Osteocyte (in vitro differentiated cells): Measurements from ENCODE around the gene CYB5R3. TPM values are rescaled to one million over a fixed set of nuclear protein-coding genes. Genes with fewer than 3 reads are reported as not detected.
"Not testable (repeated sequence)": the region's sequence is repeated elsewhere in the genome, so short reads cannot be mapped to it uniquely, and the experiment has no call there.

ENCODE experiments used
- DNase-seq: peaks from one replicate; pipeline ENCODE4 v3.0.0; 2021; ENCODE audit warnings: mixed read lengths; ENCODE audit not compliant: unreplicated experiment; ENCODE audit errors: extremely low spot score
- H3K27ac Mint-ChIP-seq: one replicate; pipeline ENCODE4 v1.8.0; 2021; ENCODE audit warnings: mild to moderate bottlenecking, mixed read lengths; ENCODE audit not compliant: unreplicated experiment
- H3K27me3 Mint-ChIP-seq: one replicate; pipeline ENCODE4 v1.8.0; 2021; ENCODE audit warnings: mixed read lengths; ENCODE audit not compliant: unreplicated experiment
- H3K36me3 Mint-ChIP-seq: one replicate; pipeline ENCODE4 v1.8.0; 2021; ENCODE audit warnings: mixed read lengths; ENCODE audit not compliant: unreplicated experiment
- H3K4me1 Mint-ChIP-seq: one replicate; pipeline ENCODE4 v1.8.0; 2021; ENCODE audit warnings: mixed read lengths; ENCODE audit not compliant: unreplicated experiment
- H3K4me3 Mint-ChIP-seq: one replicate; pipeline ENCODE4 v1.8.0; 2021; ENCODE audit warnings: mild to moderate bottlenecking, moderate library complexity, mixed read lengths; ENCODE audit not compliant: unreplicated experiment
- H3K9me3 Mint-ChIP-seq: one replicate; pipeline ENCODE4 v1.8.0; 2021; ENCODE audit warnings: mixed read lengths; ENCODE audit not compliant: unreplicated experiment
- CTCF ChIP-seq: fragments of 200-600 bp; sonication (generic); IDR thresholded peaks from 2 replicates; pipeline ENCODE4 v1.5.0; 2021; ENCODE audit warnings: antibody characterized with exemption, mild to moderate bottlenecking, moderate library complexity
- total RNA-seq: library from RNA; stranded (reverse); gene quantifications from 2 replicates; pipeline ENCODE4 v1.2.1, GENCODE V29; 2021

CYB5R3 gene
- total RNA-seq, 1 donor from 2014 or later = 408 TPM

DNA sequence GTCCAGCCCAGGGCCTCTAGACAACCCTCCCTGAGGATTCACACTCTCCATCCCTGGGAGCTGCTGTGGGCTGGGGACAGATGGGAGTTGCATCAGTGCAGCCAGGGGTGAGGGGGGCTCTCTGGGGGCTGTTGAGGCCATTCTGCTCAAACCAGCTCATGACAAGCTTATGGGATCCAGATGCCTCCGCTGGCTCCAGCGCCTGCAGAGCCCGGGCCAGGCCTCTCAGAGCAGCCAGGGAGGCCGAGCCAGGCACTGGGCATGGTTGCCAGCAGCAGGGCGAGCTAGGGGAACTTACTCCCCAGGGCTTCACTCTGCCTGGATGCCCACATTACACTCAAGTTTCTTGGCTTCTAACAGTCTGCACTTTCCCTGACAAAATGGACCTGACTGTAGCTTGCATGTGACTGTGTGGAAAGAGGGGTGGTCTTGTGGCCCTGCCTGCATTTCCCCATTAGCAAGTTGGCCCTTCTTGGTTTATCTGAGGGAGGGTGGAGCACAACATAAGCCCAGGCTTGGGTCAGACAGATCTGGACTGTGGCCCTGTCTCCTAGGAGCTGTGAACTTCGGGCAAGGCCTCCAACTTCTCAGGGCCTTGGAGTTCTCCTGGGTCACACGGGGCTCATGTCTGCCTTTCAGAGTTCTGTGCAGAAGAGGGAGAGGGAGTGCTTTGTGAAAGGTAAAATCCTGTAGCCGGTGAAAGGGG is 34.5 kb upstream of the CYB5R3 start:
- H3K27me3 Mint-ChIP-seq = no peaks in the 10 kb centered on the region
- DNase-seq = no peak
- H3K27ac Mint-ChIP-seq = peak overlapping the region; percentile 74
- no peak for TF ChIP-seq CTCF
- H3K4me1 Mint-ChIP-seq = peaks cover 56% of the 10 kb centered on the region
- no peaks in the 10 kb centered on the region for H3K9me3 Mint-ChIP-seq
- H3K4me3 Mint-ChIP-seq = no peak overlapping the region
- peaks cover 4% of the 10 kb centered on the region for H3K36me3 Mint-ChIP-seq

DNA sequence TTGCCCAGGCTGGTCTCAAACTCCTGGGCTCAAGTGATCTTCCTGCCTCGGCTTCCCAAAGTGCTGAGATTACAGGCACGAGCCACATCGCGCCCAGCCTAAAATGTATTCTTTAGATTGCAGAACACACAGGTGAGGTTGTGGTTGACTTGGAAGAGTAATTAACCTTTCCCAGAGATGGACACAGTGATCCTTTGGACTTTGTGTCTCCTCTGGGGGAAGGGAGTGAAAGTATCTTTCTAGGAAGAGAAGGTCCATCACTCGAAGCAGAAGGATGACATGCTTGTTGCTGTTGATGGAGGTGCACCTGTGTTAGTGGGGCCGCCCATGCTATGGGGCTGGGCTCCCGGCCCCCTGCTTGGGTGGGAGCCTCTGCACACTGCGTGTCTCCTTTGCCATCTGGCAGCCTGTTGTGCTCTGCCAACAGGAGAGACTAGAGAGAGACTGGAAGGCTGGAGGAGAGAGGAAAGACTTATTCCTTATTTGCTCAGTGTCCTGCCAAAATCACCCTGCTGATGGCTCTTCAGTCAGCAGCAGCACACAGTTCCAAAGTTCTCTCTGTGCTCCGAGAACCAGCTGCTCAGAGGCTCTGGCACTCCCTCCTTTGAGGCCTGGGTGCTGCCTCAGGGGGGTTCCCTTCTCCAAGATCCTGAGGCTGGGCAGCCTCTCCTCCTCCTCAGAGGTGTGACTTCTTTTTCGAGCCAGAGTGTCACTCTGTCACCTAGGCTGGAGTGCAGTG is 33.1 kb upstream of the CYB5R3 start:
- no peak for DNase-seq
- no peak overlapping the region for H3K4me3 Mint-ChIP-seq
- H3K27me3 Mint-ChIP-seq = no peaks in the 10 kb centered on the region
- TF ChIP-seq CTCF = no peak
- H3K9me3 Mint-ChIP-seq = no peaks in the 10 kb centered on the region
- H3K4me1 Mint-ChIP-seq = peaks cover 50% of the 10 kb centered on the region
- no peak overlapping the region for H3K27ac Mint-ChIP-seq
- H3K36me3 Mint-ChIP-seq = peaks cover 4% of the 10 kb centered on the region

DNA sequence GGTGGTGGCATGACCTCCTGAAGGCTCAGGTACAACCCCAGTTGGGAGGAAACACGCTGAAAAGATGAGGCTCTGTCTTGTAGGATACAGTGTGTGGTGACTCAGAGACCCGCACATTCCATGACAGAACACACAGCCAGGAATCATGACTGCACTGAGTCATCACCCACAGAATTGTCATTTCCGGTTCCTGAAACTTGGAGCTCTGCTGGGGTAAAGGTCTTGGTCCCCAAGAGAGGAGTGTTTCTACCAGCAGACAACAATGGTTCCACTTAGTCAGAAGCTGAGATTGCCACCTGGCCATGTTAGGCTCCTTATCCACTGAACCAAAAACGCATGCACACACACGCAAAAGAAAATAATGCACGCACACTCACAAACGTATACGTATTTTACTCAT is 31.5 kb upstream of the CYB5R3 start:
- DNase-seq = no peak
- H3K4me3 Mint-ChIP-seq = no peak overlapping the region
- H3K4me1 Mint-ChIP-seq = peaks cover 53% of the 10 kb centered on the region
- H3K9me3 Mint-ChIP-seq = no peaks in the 10 kb centered on the region
- no peaks in the 10 kb centered on the region for H3K27me3 Mint-ChIP-seq
- TF ChIP-seq CTCF = no peak
- H3K36me3 Mint-ChIP-seq = no peaks in the 10 kb centered on the region
- peak overlapping the region; percentile 67 for H3K27ac Mint-ChIP-seq

- no peaks in the 10 kb centered on the region for H3K36me3 Mint-ChIP-seq
- no peaks in the 10 kb centered on the region for H3K9me3 Mint-ChIP-seq
- DNase-seq = no peak
- TF ChIP-seq CTCF = no peak
- peaks cover 58% of the 10 kb centered on the region for H3K4me1 Mint-ChIP-seq
- H3K27ac Mint-ChIP-seq = no peak overlapping the region
- no peaks in the 10 kb centered on the region for H3K27me3 Mint-ChIP-seq
- H3K4me3 Mint-ChIP-seq = no peak overlapping the region
Measured at GRCh38 chr22:42679691-42680090, 30.5 kb upstream of the CYB5R3 start.

- H3K4me1 Mint-ChIP-seq = peaks cover 54% of the 10 kb centered on the region
- H3K4me3 Mint-ChIP-seq = no peak overlapping the region
- no peak for TF ChIP-seq CTCF
- no peaks in the 10 kb centered on the region for H3K9me3 Mint-ChIP-seq
- no peak overlapping the region for H3K27ac Mint-ChIP-seq
- no peak for DNase-seq
- H3K27me3 Mint-ChIP-seq = no peaks in the 10 kb centered on the region
- H3K36me3 Mint-ChIP-seq = no peaks in the 10 kb centered on the region
Measured at GRCh38 chr22:42678894-42679293, 29.7 kb upstream of the CYB5R3 start.

GRCh38 chr22:42677936-42678335 is 28.7 kb upstream of the CYB5R3 start:
- H3K27me3 Mint-ChIP-seq, DNase-seq, H3K4me3 Mint-ChIP-seq, H3K36me3 Mint-ChIP-seq, H3K27ac Mint-ChIP-seq, H3K9me3 Mint-ChIP-seq: not testable (repeated sequence)
- H3K4me1 Mint-ChIP-seq = peaks cover 47% of the 10 kb centered on the region
